Fibroblast of lung (primary cell): Measurements from ENCODE around the gene SYDE1.
A peak's percentile ranks its signal among the peaks of the same experiment; 100 is the strongest.

Experiments
- CTCF ChIP-seq, 2 donors: IDR thresholded peaks in 1 of 2; conservative IDR thresholded peaks in 1 of 2; 1 replicate in 1 of 2; 2 replicates in 1 of 2; pipeline ENCODE4 v1.5.1; 2011 to 2012; ENCODE audit warnings: low read length in 2 of 2, control low read depth in 1 of 2, inconsistent platforms in 1 of 2, low read depth in 1 of 2, mild to moderate bottlenecking in 1 of 2
- EZH2 ChIP-seq: IDR thresholded peaks from 2 replicates; pipeline ENCODE4 v1.5.1; 2012; ENCODE audit warnings: low read length, control low read depth, mild to moderate bottlenecking; ENCODE audit errors: missing control alignments

- peak; percentile 45 to 73 for TF ChIP-seq CTCF (conservative IDR thresholded peaks at IDR 0.05 in 1 of 2, IDR thresholded peaks at IDR 0.05 in 1 of 2; ENCODE audit: low read depth in 1 of 2, low read length in 2 of 2)
- no peak for TF ChIP-seq EZH2
Observed at GRCh38 chr19:15154002-15154612, 46.9 kb downstream of the SYDE1 start.
